T-cell (primary cell): Measurements from ENCODE around the gene DOCK7. TPM values are rescaled to one million over a fixed set of nuclear protein-coding genes. Genes with fewer than 3 reads are reported as not detected.

Source experiments
- ATAC-seq, 4 experiments: fragments of 200-7000 bp in 3 of 4; fragments of 150-1000 bp in 1 of 4; cut with Tn5 transposase; replicated peaks in 1 of 4; 1 replicate in 3 of 4; 2 replicates in 1 of 4; pipeline ENCODE4 v1.10.0; 2021; ENCODE audit warnings: moderate library complexity in 3 of 4, mild to moderate bottlenecking in 2 of 4, moderate number of reproducible peaks in 1 of 4
- CTCF ChIA-PET, 2 donors: fragments of 300-600 bp; sonication (Branson Sonifier 250); formaldehyde crosslinking; loops; one replicate each; lab custom pipeline; 2022; ENCODE audit warnings: antibody characterized with exemption in 2 of 2; lab: Charles Lee
- POLR2A ChIA-PET, 2 donors: fragments of 300-600 bp; sonication (Branson Sonifier 250); formaldehyde crosslinking; loops; one replicate each; lab custom pipeline; 2022; ENCODE audit warnings: antibody characterized with exemption in 2 of 2; lab: Charles Lee
- DNase-seq, 35 experiments: peaks; one replicate each; pipeline versions ENCODE4 v3.0.0 to v3.0.0-alpha.2; 2013 to 2023
- H3K27ac ChIP-seq: one replicate; pipeline ENCODE4 v1.5.1; 2013; ENCODE audit warnings: low read length
- H3K27me3 ChIP-seq, 2 experiments: replicated peaks in 1 of 2; 1 replicate in 1 of 2; 2 replicates in 1 of 2; pipeline versions ENCODE4 v1.6.1 to v1.7.0; 2013; ENCODE audit warnings: low read length in 1 of 2, mixed read lengths in 1 of 2; ENCODE audit not compliant: control insufficient read depth in 2 of 2, insufficient read depth in 2 of 2; ENCODE audit errors: extremely low read depth in 1 of 2
- H3K36me3 ChIP-seq, 2 donors: 1 replicate in 1 of 2; 2 replicates in 1 of 2; pipeline versions ENCODE4 v1.6.1 to v1.7.0; 2013; ENCODE audit warnings: low read length in 1 of 2; ENCODE audit not compliant: control insufficient read depth in 2 of 2, insufficient read depth in 1 of 2; ENCODE audit errors: extremely low read depth in 1 of 2
- H3K4me1 ChIP-seq, 2 experiments: 1 replicate in 1 of 2; 2 replicates in 1 of 2; pipeline versions ENCODE4 v1.6.1 to v1.7.0; 2013; ENCODE audit warnings: low read length in 2 of 2, mixed read lengths in 1 of 2; ENCODE audit not compliant: insufficient read depth in 2 of 2, control insufficient read depth in 1 of 2; ENCODE audit errors: extremely low read depth in 1 of 2
- H3K4me3 ChIP-seq, 2 donors: 1 replicate in 1 of 2; 2 replicates in 1 of 2; pipeline versions ENCODE4 v1.5.1 to v1.7.0; 2013; ENCODE audit warnings: mild to moderate bottlenecking in 2 of 2, low read length in 1 of 2, moderate library complexity in 1 of 2; ENCODE audit not compliant: control insufficient read depth in 1 of 2; ENCODE audit errors: extremely low read depth in 1 of 2
- H3K9me3 ChIP-seq: 2 replicates; pipeline ENCODE4 v1.7.0; 2013
- H3K27ac Mint-ChIP-seq, 2 donors: one replicate each; pipeline ENCODE4 v1.8.0; 2020 to 2021; ENCODE audit warnings: mild to moderate bottlenecking in 2 of 2, mixed read lengths in 2 of 2
- H3K27me3 Mint-ChIP-seq, 2 donors: one replicate each; pipeline ENCODE4 v1.8.0; 2021 to 2022; ENCODE audit warnings: mixed read lengths in 2 of 2
- H3K36me3 Mint-ChIP-seq: one replicate; pipeline ENCODE4 v1.8.0; 2021; ENCODE audit warnings: mixed read lengths
- H3K4me1 Mint-ChIP-seq, 3 donors: one replicate each; pipeline ENCODE4 v1.8.0; 2020 to 2022; ENCODE audit warnings: mixed read lengths in 3 of 3, mild to moderate bottlenecking in 1 of 3
- H3K4me3 Mint-ChIP-seq, 3 donors: one replicate each; pipeline ENCODE4 v1.8.0; 2020 to 2022; ENCODE audit warnings: mild to moderate bottlenecking in 3 of 3, mixed read lengths in 3 of 3, moderate library complexity in 3 of 3
- H3K9me3 Mint-ChIP-seq, 3 donors: one replicate each; pipeline ENCODE4 v1.8.0; 2020 to 2022; ENCODE audit warnings: mixed read lengths in 3 of 3
- WGBS: methylation state at CpG from one replicate; pipeline ENCODE4 v1.1.5; 2013; ENCODE audit warnings: missing lambda C conversion rate; ENCODE audit not compliant: insufficient coverage; 5-methylcytosine and 5-hydroxymethylcytosine counted together
- total RNA-seq, 35 experiments: library from RNA in 6 of 35; stranded (reverse) in 6 of 35; fragments of 120-200 nt in 1 of 35; gene quantifications; one replicate each; pipeline versions ENCODE4 v1.2.1 to v1.2.4 and lab custom pipeline; 2013 to 2026

Gene DOCK7
- total RNA-seq, 5 donors from 2014 or later (not counting 1 experiment from before 2014, with no cell fraction given): 8.2 to 25.6 (median 11.2) TPM

DNA sequence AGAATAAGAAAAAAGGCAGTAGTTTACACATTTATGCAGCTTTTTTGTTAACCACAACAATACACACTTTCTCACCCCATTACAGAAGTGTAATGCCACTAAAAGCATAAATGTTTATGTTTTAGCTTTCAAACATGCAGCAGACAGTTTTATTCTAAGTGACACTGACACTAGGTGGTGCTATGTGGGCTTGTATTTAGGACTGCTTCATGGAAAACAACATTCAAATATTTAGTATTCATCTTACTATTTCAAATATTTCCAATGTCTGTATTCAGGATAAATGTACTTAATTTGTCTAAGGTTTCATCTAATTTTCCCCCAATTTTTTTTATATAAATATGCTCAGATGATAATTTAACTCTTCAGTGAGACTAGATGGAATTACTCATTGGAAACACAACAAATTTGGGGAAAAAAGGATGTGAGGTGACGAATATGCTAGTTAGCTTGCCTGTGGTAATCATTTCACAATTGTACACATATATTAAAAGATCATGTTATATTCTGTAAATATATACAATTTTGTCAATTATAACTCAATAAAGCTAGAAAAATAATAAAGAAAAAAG lies 179.9 kb downstream of the DOCK7 start:
- WGBS: no CpG with 5 or more reads among the region's 1 CpG
- H3K36me3 ChIP-seq: peaks cover 0 to 2% of the 10 kb centered on the region in 2 donors

DNA sequence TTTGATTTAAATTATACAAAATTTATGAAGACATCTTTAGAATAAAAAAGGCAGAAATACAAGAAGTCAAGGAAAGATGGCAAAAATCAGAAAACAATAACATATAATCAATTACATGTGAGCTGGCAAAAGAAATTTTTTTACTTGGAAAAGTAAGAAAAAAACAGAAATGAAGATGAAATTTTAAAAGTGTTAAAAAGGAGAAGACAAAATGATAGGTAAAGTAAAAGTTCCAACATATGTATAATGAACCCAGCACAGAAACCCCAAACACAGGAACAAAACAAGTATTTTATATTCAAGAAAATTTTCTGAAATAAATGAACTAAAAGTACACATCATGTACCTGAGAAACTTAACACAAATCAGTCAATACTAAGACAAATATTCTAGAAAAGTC lies 188.0 kb downstream of the DOCK7 start:
- Mint-ChIP-seq H3K27ac (no peak overlapping the region), H3K9me3 (no peaks in the 10 kb centered on the region), H3K36me3 (peaks cover 32% of the 10 kb centered on the region), H3K4me1 (no peaks in the 10 kb centered on the region), H3K27me3 (no peaks in the 10 kb centered on the region), H3K4me3 (no peak overlapping the region)
- H3K27me3 ChIP-seq: no peaks in the 10 kb centered on the region
- ATAC-seq: no peak
- no peak overlapping the region for H3K27ac ChIP-seq
- POLR2A ChIA-PET: no interaction called here
- no peak overlapping the region for H3K4me3 ChIP-seq
- no peak for DNase-seq
- CTCF ChIA-PET: interaction anchor here in 1 of 2 donors (0.6 kb wide), 1 partner anchor 91 kb away, joined by 3 read pairs; no protein-coding TSS in a partner anchor
- no peaks in the 10 kb centered on the region for H3K9me3 ChIP-seq
- no peaks in the 10 kb centered on the region for H3K4me1 ChIP-seq
- peaks cover 0 to 2% of the 10 kb centered on the region in 2 donors for H3K36me3 ChIP-seq

More for the DNA sequence above, 179.9 kb downstream of the DOCK7 start:
- H3K27me3 ChIP-seq: no peaks in the 10 kb centered on the region
- ATAC-seq: no peak
- H3K4me3 ChIP-seq: no peak overlapping the region
- ChIA-PET CTCF (interaction anchor here (1.4 to 3.4 kb wide), 4 partner anchors 238 to 243 kb away, joined by 6 to 27 read pairs (median 12); no protein-coding TSS in a partner anchor), POLR2A (interaction anchor here in 1 of 2 donors (0.6 kb wide), 3 partner anchors 48 to 230 kb away, joined by 4 read pairs; no protein-coding TSS in a partner anchor)
- Mint-ChIP-seq H3K27me3 (no peaks in the 10 kb centered on the region), H3K27ac (no peak overlapping the region), H3K4me3 (no peak overlapping the region), H3K36me3 (peaks cover 19% of the 10 kb centered on the region), H3K4me1 (no peaks in the 10 kb centered on the region), H3K9me3 (no peaks in the 10 kb centered on the region)
- no peaks in the 10 kb centered on the region for H3K4me1 ChIP-seq
- no peaks in the 10 kb centered on the region for H3K9me3 ChIP-seq
- no peak overlapping the region for H3K27ac ChIP-seq
- peak in 4 of 35 experiments; percentile 2 to 56 (median 7) for DNase-seq

DNA sequence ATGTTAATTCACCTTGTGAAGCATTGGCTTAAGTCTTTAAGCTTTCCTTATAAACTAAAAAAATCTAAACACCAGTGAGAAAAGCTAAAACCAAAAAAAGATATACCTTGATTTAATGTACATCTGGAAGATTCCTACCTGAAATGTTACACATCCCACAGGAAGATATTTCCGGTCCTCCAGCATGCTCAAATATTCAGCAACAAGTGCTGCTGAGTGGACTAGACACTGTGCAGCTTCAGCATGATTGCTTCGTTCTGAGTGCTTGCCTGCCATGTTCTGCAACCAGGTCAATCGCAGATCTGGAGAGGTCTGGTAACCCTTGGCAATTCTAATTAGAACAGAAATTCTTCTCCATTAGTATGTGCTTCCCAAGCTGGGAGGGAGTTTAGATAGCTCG lies 194.0 kb downstream of the DOCK7 start:
- H3K9me3 Mint-ChIP-seq: no peaks in the 10 kb centered on the region
- POLR2A ChIA-PET: no interaction called here
- peaks cover 3 to 8% of the 10 kb centered on the region in 2 donors for H3K36me3 ChIP-seq

DNA sequence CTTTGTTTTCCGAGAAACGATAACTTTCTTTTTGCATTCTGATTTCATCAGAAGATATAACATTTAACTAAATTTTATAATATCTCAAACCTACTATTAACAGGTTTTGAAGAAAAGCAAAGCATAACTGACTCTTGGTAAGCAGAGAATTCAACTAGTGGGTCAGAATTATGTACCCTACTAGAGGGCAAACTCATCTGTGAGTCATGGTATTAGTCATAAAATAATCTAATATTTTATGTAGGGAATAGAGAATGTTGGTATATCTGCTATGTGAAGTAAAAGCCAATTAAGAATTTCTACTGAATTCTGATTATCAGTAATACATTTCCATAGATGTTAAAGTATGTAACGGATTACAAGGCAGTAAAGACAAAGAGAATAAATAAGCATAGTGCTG lies 194.5 kb downstream of the DOCK7 start:
- ATAC-seq (no peak), DNase-seq (no peak)
- Mint-ChIP-seq H3K36me3 (peaks cover 41% of the 10 kb centered on the region), H3K27ac (no peak overlapping the region), H3K4me1 (no peaks in the 10 kb centered on the region), H3K9me3 (no peaks in the 10 kb centered on the region), H3K27me3 (no peaks in the 10 kb centered on the region), H3K4me3 (no peak overlapping the region)
- Histone ChIP-seq H3K9me3 (no peaks in the 10 kb centered on the region), H3K4me1 (no peaks in the 10 kb centered on the region), H3K36me3 (peaks cover 3 to 8% of the 10 kb centered on the region in 2 donors), H3K27me3 (no peaks in the 10 kb centered on the region), H3K4me3 (no peak overlapping the region), H3K27ac (no peak overlapping the region)
- ChIA-PET POLR2A (no interaction called here), CTCF (no interaction called here)
- no CpG with 5 or more reads among the region's 3 CpGs for WGBS

More for the DNA sequence above, 194.0 kb downstream of the DOCK7 start:
- H3K27ac Mint-ChIP-seq: no peak overlapping the region
- H3K27ac ChIP-seq: no peak overlapping the region
- H3K9me3 ChIP-seq: no peaks in the 10 kb centered on the region
- no peaks in the 10 kb centered on the region for H3K27me3 ChIP-seq
- no peak overlapping the region for H3K4me3 Mint-ChIP-seq
- ATAC-seq (no peak), DNase-seq (no peak)
- 93% methylated on average over 2 of the region's 4 CpGs for WGBS
- H3K27me3 Mint-ChIP-seq: no peaks in the 10 kb centered on the region
- H3K36me3 Mint-ChIP-seq: peaks cover 39% of the 10 kb centered on the region
- H3K4me3 ChIP-seq: no peak overlapping the region
- CTCF ChIA-PET: no interaction called here
- no peaks in the 10 kb centered on the region for H3K4me1 ChIP-seq
- no peaks in the 10 kb centered on the region for H3K4me1 Mint-ChIP-seq

DNA sequence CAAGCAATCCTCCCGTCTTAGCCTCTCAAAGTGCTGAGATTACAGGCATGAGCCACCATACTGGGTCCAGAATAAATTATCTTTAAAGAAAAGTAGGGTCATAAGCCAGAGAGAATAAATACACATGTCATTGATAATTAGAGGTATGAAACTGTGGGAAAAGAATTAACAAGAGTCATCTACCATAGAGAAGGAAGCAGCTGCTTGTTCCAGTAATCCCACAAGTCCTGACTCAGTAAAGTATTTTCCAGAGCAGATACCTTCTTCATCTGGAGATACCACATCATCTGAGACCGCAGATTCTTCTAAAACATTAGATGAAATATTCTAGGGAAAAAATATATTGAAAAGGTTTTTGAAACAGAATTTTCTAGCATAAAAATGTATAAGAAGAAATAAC lies 195.7 kb downstream of the DOCK7 start:
- H3K27ac Mint-ChIP-seq: no peak overlapping the region
- H3K27ac ChIP-seq: no peak overlapping the region
- no CpG with 5 or more reads among the region's 2 CpGs for WGBS

DNA sequence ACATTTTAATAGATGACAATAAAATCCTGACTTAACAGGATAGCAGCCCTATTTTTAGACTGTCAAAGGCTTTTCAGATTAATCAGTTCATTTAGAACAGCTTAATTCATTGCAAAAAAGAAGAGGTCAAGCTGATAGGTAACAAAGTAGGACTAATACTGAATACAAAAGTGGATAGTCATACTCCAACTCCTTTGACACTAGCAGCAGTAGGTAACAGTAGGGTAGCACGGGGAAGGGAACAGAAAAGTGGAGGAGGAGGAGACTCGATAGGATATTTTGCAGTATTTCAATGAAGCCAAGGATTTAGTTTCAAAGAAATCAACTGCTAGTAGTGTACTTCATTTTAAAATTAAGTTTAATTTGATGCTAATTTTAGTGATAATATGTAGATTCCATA lies 200.2 kb downstream of the DOCK7 start:
- H3K4me1 Mint-ChIP-seq: no peaks in the 10 kb centered on the region
- ChIA-PET POLR2A (no interaction called here), CTCF (no interaction called here)
- ATAC-seq (no peak), DNase-seq (no peak)
- no peaks in the 10 kb centered on the region for H3K27me3 Mint-ChIP-seq
- Histone ChIP-seq H3K4me3 (no peak overlapping the region), H3K9me3 (no peaks in the 10 kb centered on the region), H3K36me3 (peaks cover 3 to 4% of the 10 kb centered on the region in 2 donors), H3K4me1 (no peaks in the 10 kb centered on the region), H3K27ac (no peak overlapping the region), H3K27me3 (no peaks in the 10 kb centered on the region)
- H3K4me3 Mint-ChIP-seq: no peak overlapping the region
- H3K9me3 Mint-ChIP-seq: no peaks in the 10 kb centered on the region
- H3K36me3 Mint-ChIP-seq: peaks cover 27% of the 10 kb centered on the region
- no CpG with 5 or more reads among the region's 2 CpGs for WGBS
- no peak overlapping the region for H3K27ac Mint-ChIP-seq

More for the DNA sequence above, 195.7 kb downstream of the DOCK7 start:
- Mint-ChIP-seq H3K9me3 (no peaks in the 10 kb centered on the region), H3K4me1 (no peaks in the 10 kb centered on the region), H3K36me3 (peaks cover 40% of the 10 kb centered on the region), H3K4me3 (no peak overlapping the region), H3K27me3 (no peaks in the 10 kb centered on the region)
- H3K27me3 ChIP-seq: no peaks in the 10 kb centered on the region
- DNase-seq: no peak
- no peak overlapping the region for H3K4me3 ChIP-seq
- ChIA-PET POLR2A (no interaction called here), CTCF (no interaction called here)
- H3K4me1 ChIP-seq: no peaks in the 10 kb centered on the region
- no peak for ATAC-seq
- no peaks in the 10 kb centered on the region for H3K9me3 ChIP-seq
- H3K36me3 ChIP-seq: peaks cover 3 to 8% of the 10 kb centered on the region in 2 donors
